Right atrium auricular region (tissue), 2 donors: ENCODE measurements around the gene IFT122. TPM values are rescaled to one million over a fixed set of nuclear protein-coding genes. Genes with fewer than 3 reads are reported as not detected.

Experiments used
- DNase-seq: peaks from one replicate; pipeline ENCODE4 v3.0.0-alpha.2; 2019; ENCODE audit warnings: low spot score
- H3K27ac ChIP-seq, 2 donors: fragments of 200-600 bp; sonication (generic); 1 replicate in 1 of 2; 2 replicates in 1 of 2; pipeline ENCODE4 v1.5.1; 2016 to 2019
- H3K27me3 ChIP-seq, 2 donors: fragments of 200-600 bp; sonication (generic); one replicate each; pipeline versions ENCODE4 v1.5.1 to v1.6.0; 2017 to 2019
- H3K36me3 ChIP-seq: fragments of 200-600 bp; sonication (generic); one replicate; pipeline ENCODE4 v1.5.1; 2016
- H3K4me1 ChIP-seq, 2 donors: fragments of 200-600 bp; sonication (generic); one replicate each; pipeline versions ENCODE4 v1.5.1 to v1.6.0; 2017 to 2019
- H3K4me3 ChIP-seq, 2 donors: fragments of 200-600 bp; sonication (generic); 1 replicate in 1 of 2; 2 replicates in 1 of 2; pipeline ENCODE4 v1.5.1; 2017 to 2019; ENCODE audit warnings: mild to moderate bottlenecking in 1 of 2, moderate library complexity in 1 of 2
- H3K9me3 ChIP-seq, 2 donors: fragments of 200-600 bp; sonication (generic); one replicate each; pipeline ENCODE4 v1.5.1; 2019
- total RNA-seq, 2 donors: library from RNA; depleted of rRNA; stranded (reverse); fragments of >200 nt; gene quantifications; one replicate each; pipeline ENCODE4 v1.1.0, GENCODE V29; 2016
- TF ChIP-seq, protein P1 (sequence below), 2 donors: fragments of 200-600 bp; sonication (generic); IDR thresholded peaks; one replicate each; pipeline ENCODE4 v1.5.1; 2019; ENCODE audit warnings: antibody characterized with exemption in 2 of 2

The IFT122 gene
- total RNA-seq, 2 donors from 2014 or later, result 18.5 to 36.9 TPM

DNA sequence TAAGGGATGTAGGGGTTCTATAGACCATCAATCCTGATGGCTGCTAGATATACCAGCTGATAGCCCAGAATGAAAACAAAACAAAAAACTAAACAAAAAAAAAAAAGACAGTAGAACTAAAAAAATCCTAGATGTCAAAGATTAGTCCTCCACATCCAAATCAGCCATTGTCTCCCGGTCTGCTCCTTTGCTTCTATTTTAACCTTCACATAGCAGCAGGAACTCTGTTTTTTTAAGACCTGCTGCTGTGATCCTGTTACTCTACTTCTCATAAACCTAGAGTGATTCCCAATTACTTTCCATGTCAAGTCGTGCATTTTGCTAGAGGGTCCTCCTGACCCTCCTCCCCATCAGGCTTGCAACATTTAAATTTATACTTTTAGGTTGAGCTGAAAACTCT lies 2.5 kb downstream of the IFT122 start:
- Histone ChIP-seq H3K27me3 (no peaks in the 10 kb centered on the region), H3K9me3 (no peaks in the 10 kb centered on the region), H3K36me3 (peaks cover 3% of the 10 kb centered on the region), H3K4me3 (no peak overlapping the region), H3K27ac (peak overlapping the region; percentile 85 to 92), H3K4me1 (peaks cover 0 to 47% of the 10 kb centered on the region in 2 donors)
- TF ChIP-seq, protein P1, sequence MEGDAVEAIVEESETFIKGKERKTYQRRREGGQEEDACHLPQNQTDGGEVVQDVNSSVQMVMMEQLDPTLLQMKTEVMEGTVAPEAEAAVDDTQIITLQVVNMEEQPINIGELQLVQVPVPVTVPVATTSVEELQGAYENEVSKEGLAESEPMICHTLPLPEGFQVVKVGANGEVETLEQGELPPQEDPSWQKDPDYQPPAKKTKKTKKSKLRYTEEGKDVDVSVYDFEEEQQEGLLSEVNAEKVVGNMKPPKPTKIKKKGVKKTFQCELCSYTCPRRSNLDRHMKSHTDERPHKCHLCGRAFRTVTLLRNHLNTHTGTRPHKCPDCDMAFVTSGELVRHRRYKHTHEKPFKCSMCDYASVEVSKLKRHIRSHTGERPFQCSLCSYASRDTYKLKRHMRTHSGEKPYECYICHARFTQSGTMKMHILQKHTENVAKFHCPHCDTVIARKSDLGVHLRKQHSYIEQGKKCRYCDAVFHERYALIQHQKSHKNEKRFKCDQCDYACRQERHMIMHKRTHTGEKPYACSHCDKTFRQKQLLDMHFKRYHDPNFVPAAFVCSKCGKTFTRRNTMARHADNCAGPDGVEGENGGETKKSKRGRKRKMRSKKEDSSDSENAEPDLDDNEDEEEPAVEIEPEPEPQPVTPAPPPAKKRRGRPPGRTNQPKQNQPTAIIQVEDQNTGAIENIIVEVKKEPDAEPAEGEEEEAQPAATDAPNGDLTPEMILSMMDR (IDR thresholded peaks at IDR 0.05), result no peak
- no peak for DNase-seq

GRCh38 chr3:129442947-129443346 lies 2.9 kb downstream of the IFT122 start:
- H3K27ac ChIP-seq, result peak overlapping the region; percentile 85 to 92
- H3K27me3 ChIP-seq, result no peaks in the 10 kb centered on the region
- no peak for DNase-seq
- H3K4me1 ChIP-seq, result peaks cover 0 to 42% of the 10 kb centered on the region in 2 donors
- no peaks in the 10 kb centered on the region for H3K36me3 ChIP-seq
- no peak overlapping the region for H3K4me3 ChIP-seq
- no peaks in the 10 kb centered on the region for H3K9me3 ChIP-seq
- TF ChIP-seq, protein P1 (IDR thresholded peaks at IDR 0.05), result no peak

GRCh38 chr3:129445471-129445870 lies 5.4 kb downstream of the IFT122 start:
- no peak overlapping the region for H3K27ac ChIP-seq
- H3K9me3 ChIP-seq, result no peaks in the 10 kb centered on the region
- H3K4me1 ChIP-seq, result peaks cover 0 to 42% of the 10 kb centered on the region in 2 donors
- TF ChIP-seq, protein P1 (IDR thresholded peaks at IDR 0.05), result no peak
- no peak for DNase-seq
- H3K27me3 ChIP-seq, result no peaks in the 10 kb centered on the region
- H3K36me3 ChIP-seq, result no peaks in the 10 kb centered on the region
- no peak overlapping the region for H3K4me3 ChIP-seq

DNA sequence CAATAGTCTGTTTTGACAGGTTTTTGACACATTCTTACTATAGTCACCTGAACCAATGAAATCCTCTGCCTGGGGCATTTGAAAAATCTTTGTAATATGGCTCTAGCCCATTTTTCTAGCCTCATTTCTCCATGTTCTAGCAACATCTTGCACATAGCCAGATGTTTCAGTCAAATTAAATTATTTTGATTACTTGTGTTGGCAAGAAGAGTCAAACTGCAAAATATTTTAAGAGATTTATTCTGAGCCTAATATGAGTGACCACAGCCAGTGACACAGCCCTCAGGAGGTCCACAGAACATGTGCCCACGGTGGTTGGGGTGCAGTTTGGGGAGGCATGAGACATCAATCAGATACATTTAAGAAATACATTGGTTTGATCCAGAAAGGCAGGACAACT lies 6.9 kb downstream of the IFT122 start:
- Histone ChIP-seq H3K27ac (no peak overlapping the region), H3K4me3 (no peak overlapping the region), H3K4me1 (peaks cover 0 to 28% of the 10 kb centered on the region in 2 donors), H3K27me3 (no peaks in the 10 kb centered on the region), H3K9me3 (no peaks in the 10 kb centered on the region), H3K36me3 (no peaks in the 10 kb centered on the region)
- TF ChIP-seq, protein P1 (IDR thresholded peaks at IDR 0.05), result no peak
- DNase-seq, result no peak

DNA sequence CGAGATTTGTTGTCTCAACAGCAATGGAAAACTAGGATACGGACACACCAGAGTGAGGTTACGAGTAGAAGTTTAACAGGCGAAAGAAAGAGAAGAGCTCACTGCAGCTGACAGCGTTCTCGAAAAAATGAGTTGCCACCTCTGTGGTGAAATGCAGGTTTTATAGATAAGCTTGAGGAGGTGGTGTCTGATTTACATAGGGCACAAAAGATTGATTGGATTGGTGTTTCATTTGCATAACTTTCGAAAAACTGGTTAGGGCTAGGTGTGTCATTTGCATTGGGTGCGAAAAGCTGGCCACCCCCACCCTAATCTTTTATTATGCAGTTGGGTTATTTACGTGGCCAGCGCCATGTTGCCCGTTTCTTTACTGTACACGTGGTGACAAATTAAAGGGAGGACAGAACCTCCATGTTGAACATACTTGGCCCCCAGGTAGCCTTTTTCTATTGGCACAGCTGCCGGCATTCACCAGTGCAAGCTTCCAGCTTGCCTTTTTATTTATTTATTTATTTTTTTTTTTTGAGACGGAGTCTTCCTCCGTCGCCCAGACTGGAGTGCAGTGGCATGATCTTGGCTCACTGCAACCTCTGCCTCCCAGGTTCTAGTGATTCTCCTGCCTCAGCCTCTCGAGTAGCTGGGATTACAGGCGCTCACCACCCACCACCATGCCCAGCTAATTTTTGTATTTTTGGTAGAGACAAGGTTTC lies 8.3 kb downstream of the IFT122 start:
- H3K9me3 ChIP-seq, result no peaks in the 10 kb centered on the region
- H3K4me3 ChIP-seq, result no peak overlapping the region
- TF ChIP-seq, protein P1 (IDR thresholded peaks at IDR 0.05), result no peak
- H3K4me1 ChIP-seq, result peaks cover 0 to 14% of the 10 kb centered on the region in 2 donors
- no peaks in the 10 kb centered on the region for H3K27me3 ChIP-seq
- peaks cover 13% of the 10 kb centered on the region for H3K36me3 ChIP-seq
- DNase-seq, result no peak
- no peak overlapping the region for H3K27ac ChIP-seq
